ENCODE measurements around the gene FBXO21.

The FBXO21 gene

DNA sequence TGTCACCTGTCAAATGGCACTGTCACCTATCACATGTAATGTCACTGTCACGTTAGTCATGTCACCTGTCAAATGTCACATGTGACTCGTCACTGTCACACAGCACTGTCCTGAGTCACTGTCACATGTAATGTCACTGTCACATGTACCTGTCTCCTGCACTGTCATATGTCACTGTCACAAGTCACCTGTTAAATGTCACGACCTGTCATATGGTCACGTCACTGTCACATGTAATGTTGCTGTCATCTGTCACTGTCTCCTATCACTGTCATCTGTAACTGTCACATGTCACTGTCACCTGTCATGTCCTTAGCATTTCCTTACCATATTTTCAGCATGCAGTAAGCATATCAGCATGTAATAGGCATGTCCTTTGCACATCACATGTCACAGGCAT lies 63.9 kb downstream of the FBXO21 start:
- DNase-seq (ENCODE audit: low read depth, low spot score): no peak
- Histone ChIP-seq H3K9me3 (ENCODE audit: control insufficient read depth, insufficient read depth, low read length) (no peaks in the 10 kb centered on the region), H3K27ac (ENCODE audit: low read length) (no peak overlapping the region), H3K4me1 (ENCODE audit: control insufficient read depth, insufficient read depth, low read length) (no peaks in the 10 kb centered on the region), H3K27me3 (ENCODE audit: control insufficient read depth, insufficient read depth, low read length) (no peaks in the 10 kb centered on the region), H3K4me3 (ENCODE audit: low read length) (no peak overlapping the region), H3K36me3 (ENCODE audit: control insufficient read depth, insufficient read depth, low read length) (no peaks in the 10 kb centered on the region)
- no CpG with 5 or more reads among the region's 4 CpGs for WGBS (ENCODE audit: insufficient coverage, insufficient read length)

DNA sequence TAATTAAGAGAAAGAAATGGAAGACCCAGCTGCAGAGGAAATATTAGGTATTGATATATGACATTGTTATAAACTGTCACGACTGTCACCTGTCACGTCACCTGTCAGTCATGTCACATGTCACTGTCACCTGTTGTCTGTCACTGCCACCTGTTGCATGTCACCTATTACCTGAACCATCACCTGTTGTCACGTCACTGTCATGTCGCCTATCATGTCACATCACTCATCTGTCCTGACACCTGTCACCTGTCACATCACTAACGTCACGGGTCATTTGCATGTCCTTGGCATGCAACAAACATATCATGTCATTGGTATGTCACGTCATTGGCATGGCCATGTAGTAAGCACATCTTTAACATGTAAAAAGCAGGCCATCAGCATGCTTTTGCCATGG lies 64.5 kb downstream of the FBXO21 start:
- no peak overlapping the region for H3K27ac ChIP-seq (ENCODE audit: low read length)
- no peaks in the 10 kb centered on the region for H3K9me3 ChIP-seq (ENCODE audit: control insufficient read depth, insufficient read depth, low read length)
- H3K27me3 ChIP-seq (ENCODE audit: control insufficient read depth, insufficient read depth, low read length): no peaks in the 10 kb centered on the region
- H3K4me1 ChIP-seq (ENCODE audit: control insufficient read depth, insufficient read depth, low read length): no peaks in the 10 kb centered on the region
- H3K4me3 ChIP-seq (ENCODE audit: low read length): no peak overlapping the region
- H3K36me3 ChIP-seq (ENCODE audit: control insufficient read depth, insufficient read depth, low read length): no peaks in the 10 kb centered on the region
- WGBS (ENCODE audit: insufficient coverage, insufficient read length): no CpG with 5 or more reads among the region's 7 CpGs
- DNase-seq (ENCODE audit: low read depth, low spot score): no peak

DNA sequence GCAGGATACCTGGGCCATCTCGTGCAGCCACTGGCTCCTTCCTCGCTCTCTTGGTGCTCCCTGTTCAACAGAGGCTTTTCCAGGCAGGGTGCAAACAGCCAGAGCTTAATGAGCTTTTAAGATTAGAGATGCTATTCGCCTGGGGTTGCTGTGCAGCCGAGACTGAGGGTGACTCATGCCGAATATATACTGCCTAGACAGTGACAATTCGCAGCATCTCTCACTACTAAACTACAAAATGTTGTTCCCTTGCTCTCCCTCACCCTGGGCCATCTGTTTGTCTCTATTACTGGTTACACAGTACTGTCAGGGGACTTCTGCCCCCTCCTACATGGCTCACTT lies 65.0 kb downstream of the FBXO21 start:
- Histone ChIP-seq H3K27ac (ENCODE audit: low read length) (no peak overlapping the region), H3K9me3 (ENCODE audit: control insufficient read depth, insufficient read depth, low read length) (no peaks in the 10 kb centered on the region), H3K36me3 (ENCODE audit: control insufficient read depth, insufficient read depth, low read length) (no peaks in the 10 kb centered on the region), H3K4me1 (ENCODE audit: control insufficient read depth, insufficient read depth, low read length) (no peaks in the 10 kb centered on the region), H3K4me3 (ENCODE audit: low read length) (no peak overlapping the region), H3K27me3 (ENCODE audit: control insufficient read depth, insufficient read depth, low read length) (no peaks in the 10 kb centered on the region)
- no CpG with 5 or more reads among the region's 6 CpGs for WGBS (ENCODE audit: insufficient coverage, insufficient read length)
- no peak for DNase-seq (ENCODE audit: low read depth, low spot score)

DNA sequence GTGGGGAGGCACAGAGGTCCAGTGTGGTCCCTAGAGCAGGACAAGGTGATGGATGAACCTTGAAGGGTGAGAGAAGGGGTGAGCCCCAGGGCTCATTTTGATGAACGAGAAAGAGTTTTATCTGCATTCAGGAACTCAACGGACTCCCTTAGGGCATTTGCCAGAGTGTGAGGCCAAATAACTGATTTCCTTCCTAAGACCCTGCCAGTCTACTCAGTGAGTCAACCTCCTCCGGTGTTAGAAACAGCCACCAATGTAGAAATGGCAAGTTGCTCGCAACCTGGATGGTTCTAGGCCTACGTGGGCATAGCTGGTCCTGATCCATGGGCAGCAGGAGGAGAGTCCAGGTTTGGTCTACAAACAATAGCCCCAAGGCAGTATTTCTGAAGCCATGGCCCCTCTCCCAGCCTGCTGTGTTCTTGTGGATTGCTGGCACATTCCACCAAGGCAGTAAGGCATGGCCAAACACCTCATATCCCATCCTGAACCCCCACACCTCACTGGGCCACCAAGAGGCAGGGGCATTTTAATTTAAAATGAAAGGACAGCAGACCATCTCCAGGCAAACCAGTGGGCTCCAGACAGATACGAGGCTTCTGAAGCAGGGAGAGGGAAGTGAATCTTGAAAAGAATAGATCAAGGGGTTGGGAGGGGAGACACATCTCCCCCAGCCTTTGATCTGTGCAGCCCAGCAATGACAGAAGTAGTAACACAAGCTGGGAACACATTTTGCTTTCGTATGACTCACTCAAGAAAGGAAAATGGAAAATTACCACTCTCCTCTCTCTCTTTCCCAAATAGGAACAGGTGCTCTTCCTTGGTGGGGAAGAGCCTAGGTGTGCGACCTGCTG lies 65.6 kb downstream of the FBXO21 start:
- no peaks in the 10 kb centered on the region for H3K9me3 ChIP-seq (ENCODE audit: control insufficient read depth, insufficient read depth, low read length)
- no peak for DNase-seq (ENCODE audit: low read depth, low spot score)

DNA sequence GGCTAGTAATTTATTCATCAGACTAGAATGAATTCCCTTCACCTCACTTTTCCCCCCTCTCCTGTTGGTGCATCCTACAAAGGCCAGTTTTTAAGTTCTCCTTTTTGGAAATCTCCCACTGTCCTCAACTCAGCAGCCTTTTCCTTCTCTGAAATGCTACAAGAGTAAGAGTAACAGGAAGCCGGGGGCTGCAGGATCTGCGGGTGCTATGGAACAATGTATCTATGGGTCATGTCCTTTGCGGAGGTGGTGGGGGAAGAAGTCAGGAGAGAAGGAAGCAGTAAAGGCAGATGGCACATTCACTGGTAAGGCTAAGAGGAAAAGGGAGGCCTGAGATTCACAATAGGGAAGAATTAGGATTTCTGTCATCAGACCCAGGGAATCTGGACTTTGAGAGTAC lies 68.8 kb downstream of the FBXO21 start:
- no peak for DNase-seq (ENCODE audit: low read depth, low spot score)
- Histone ChIP-seq H3K36me3 (ENCODE audit: control insufficient read depth, insufficient read depth, low read length) (no peaks in the 10 kb centered on the region), H3K27ac (ENCODE audit: low read length) (no peak overlapping the region), H3K4me3 (ENCODE audit: low read length) (no peak overlapping the region), H3K27me3 (ENCODE audit: control insufficient read depth, insufficient read depth, low read length) (no peaks in the 10 kb centered on the region), H3K9me3 (ENCODE audit: control insufficient read depth, insufficient read depth, low read length) (no peaks in the 10 kb centered on the region), H3K4me1 (ENCODE audit: control insufficient read depth, insufficient read depth, low read length) (no peaks in the 10 kb centered on the region)
- WGBS (ENCODE audit: insufficient coverage, insufficient read length): no CpG with 5 or more reads among the region's 3 CpGs

More for the DNA sequence above, 65.6 kb downstream of the FBXO21 start:
- Histone ChIP-seq H3K27me3 (ENCODE audit: control insufficient read depth, insufficient read depth, low read length) (no peaks in the 10 kb centered on the region), H3K4me1 (ENCODE audit: control insufficient read depth, insufficient read depth, low read length) (no peaks in the 10 kb centered on the region), H3K36me3 (ENCODE audit: control insufficient read depth, insufficient read depth, low read length) (no peaks in the 10 kb centered on the region), H3K4me3 (ENCODE audit: low read length) (no peak overlapping the region), H3K27ac (ENCODE audit: low read length) (no peak overlapping the region)
- no CpG with 5 or more reads among the region's 8 CpGs for WGBS (ENCODE audit: insufficient coverage, insufficient read length)

DNA sequence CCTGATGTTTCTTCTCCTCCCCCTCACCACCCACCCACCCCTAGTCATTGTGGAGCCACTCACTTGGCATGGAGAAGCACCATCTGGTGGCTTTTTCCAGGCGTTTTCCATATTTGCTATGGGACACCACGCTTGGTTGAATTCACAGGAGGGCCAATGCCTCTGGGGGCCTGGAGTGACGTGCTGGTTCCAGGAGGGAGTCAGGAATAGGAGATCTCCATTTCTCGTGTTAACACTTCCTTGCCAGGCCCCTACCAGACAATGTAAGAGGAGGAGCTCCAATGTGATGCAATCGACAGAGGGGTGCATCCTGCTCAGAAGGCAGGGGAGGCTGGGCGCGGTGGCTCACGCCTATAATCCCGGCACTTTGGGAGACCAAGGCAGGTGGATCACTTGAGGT lies 69.5 kb downstream of the FBXO21 start:
- H3K9me3 ChIP-seq (ENCODE audit: control insufficient read depth, insufficient read depth, low read length): no peaks in the 10 kb centered on the region
- H3K27ac ChIP-seq (ENCODE audit: low read length): no peak overlapping the region
- no peak overlapping the region for H3K4me3 ChIP-seq (ENCODE audit: low read length)
- H3K36me3 ChIP-seq (ENCODE audit: control insufficient read depth, insufficient read depth, low read length): no peaks in the 10 kb centered on the region
- no peaks in the 10 kb centered on the region for H3K27me3 ChIP-seq (ENCODE audit: control insufficient read depth, insufficient read depth, low read length)
- WGBS (ENCODE audit: insufficient coverage, insufficient read length): no CpG with 5 or more reads among the region's 9 CpGs
- DNase-seq (ENCODE audit: low read depth, low spot score): no peak
- no peaks in the 10 kb centered on the region for H3K4me1 ChIP-seq (ENCODE audit: control insufficient read depth, insufficient read depth, low read length)

DNA sequence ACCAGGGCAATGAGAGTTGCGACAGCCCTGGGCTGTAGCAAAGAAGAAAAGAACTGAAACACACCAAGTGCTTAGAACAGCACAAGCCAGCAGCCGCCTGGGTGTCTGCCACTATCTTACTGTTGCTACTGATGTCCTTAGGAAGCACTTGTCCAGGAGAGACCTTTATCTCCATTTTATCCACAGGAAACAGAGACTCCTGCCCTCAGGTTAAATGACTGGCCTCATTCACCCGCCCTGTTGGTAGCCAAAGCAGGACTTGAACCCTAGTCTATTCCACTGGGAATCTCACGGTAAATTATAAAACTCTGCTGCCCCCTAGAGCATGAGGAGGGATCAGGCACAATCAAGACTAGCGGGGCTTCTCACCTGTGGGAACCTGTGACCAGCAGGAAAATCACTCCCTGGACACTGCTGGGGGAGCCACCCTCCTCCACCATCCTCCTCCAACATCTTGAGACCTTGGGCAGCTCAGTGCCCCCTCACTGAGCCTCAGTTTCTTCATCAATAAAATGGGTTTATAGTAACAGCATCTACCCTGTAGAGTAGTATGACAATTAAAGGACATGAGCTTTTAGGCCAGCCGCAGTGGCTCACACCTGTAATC lies 70.6 kb downstream of the FBXO21 start:
- DNase-seq (ENCODE audit: low read depth, low spot score): peak; percentile 55
- WGBS (ENCODE audit: insufficient coverage, insufficient read length): no CpG with 5 or more reads among the region's 6 CpGs
- Histone ChIP-seq H3K9me3 (ENCODE audit: control insufficient read depth, insufficient read depth, low read length) (no peaks in the 10 kb centered on the region), H3K27me3 (ENCODE audit: control insufficient read depth, insufficient read depth, low read length) (no peaks in the 10 kb centered on the region), H3K4me1 (ENCODE audit: control insufficient read depth, insufficient read depth, low read length) (no peaks in the 10 kb centered on the region), H3K4me3 (ENCODE audit: low read length) (no peak overlapping the region), H3K27ac (ENCODE audit: low read length) (no peak overlapping the region), H3K36me3 (ENCODE audit: control insufficient read depth, insufficient read depth, low read length) (no peaks in the 10 kb centered on the region)

DNA sequence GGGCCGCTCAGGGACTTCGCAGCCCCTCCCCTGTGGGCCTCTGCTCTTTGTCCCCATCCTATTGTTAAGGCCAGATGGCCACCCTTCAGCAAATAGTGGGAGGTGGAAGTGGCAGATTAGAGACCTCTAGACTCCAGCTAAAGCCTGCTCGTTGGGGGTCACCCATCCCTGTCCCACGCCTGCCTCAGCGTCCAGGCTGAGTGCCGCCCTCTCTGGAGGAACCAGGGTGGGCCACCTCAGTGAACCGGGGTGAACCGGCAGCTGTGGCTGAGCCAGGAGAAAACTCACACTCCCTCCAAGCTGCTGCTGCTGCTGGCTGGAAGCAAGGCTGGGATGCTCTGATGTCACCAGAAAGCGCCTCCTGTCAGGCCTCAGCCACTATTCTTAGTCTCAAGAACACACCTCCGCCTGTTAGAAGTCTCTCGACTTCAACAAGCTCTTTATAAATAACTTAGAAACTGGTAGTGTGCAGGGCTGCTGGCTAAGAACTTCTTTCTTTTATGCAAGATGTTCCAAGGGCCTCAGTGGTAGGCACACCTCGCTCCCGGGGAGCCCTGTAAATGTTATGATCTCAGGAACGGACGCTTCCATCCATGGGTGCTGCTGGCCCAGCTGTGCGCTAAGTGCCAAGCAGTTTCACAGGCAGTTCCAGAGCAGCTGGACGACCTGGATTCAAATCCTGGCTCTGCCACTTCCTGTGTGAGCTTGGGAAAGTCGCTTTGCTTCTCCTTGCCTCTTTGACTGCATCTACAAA lies 71.3 kb downstream of the FBXO21 start:
- Histone ChIP-seq H3K27me3 (ENCODE audit: control insufficient read depth, insufficient read depth, low read length) (no peaks in the 10 kb centered on the region), H3K36me3 (ENCODE audit: control insufficient read depth, insufficient read depth, low read length) (no peaks in the 10 kb centered on the region), H3K27ac (ENCODE audit: low read length) (no peak overlapping the region), H3K9me3 (ENCODE audit: control insufficient read depth, insufficient read depth, low read length) (no peaks in the 10 kb centered on the region), H3K4me1 (ENCODE audit: control insufficient read depth, insufficient read depth, low read length) (no peaks in the 10 kb centered on the region), H3K4me3 (ENCODE audit: low read length) (no peak overlapping the region)
- no peak for DNase-seq (ENCODE audit: low read depth, low spot score)
- WGBS (ENCODE audit: insufficient coverage, insufficient read length): no CpG with 5 or more reads among the region's 18 CpGs

DNA sequence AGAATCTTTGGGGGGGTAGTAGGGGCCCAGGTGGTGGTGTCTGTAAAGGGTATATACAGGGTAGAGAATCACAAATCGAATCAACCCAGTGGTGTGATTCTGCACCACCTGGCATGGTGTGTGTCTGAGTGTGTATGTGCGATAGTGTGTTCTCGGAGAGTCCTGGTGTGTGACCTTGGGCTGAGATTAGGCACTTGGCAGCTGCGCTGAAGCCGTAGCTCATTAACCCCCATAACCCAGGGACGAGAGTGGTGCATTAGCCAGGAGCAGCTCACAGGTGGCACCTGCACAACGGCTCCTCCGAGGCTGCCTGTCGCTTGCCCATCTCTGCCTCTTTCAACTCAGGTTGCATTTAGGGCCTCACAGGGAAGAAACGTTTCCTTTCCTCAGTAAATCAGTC lies 75.5 kb downstream of the FBXO21 start:
- H3K4me3 ChIP-seq (ENCODE audit: low read length): no peak overlapping the region
- no peaks in the 10 kb centered on the region for H3K36me3 ChIP-seq (ENCODE audit: control insufficient read depth, insufficient read depth, low read length)
- no peak overlapping the region for H3K27ac ChIP-seq (ENCODE audit: low read length)
- H3K4me1 ChIP-seq (ENCODE audit: control insufficient read depth, insufficient read depth, low read length): peaks cover 4% of the 10 kb centered on the region
- no peaks in the 10 kb centered on the region for H3K9me3 ChIP-seq (ENCODE audit: control insufficient read depth, insufficient read depth, low read length)
- H3K27me3 ChIP-seq (ENCODE audit: control insufficient read depth, insufficient read depth, low read length): no peaks in the 10 kb centered on the region
- no CpG with 5 or more reads among the region's 10 CpGs for WGBS (ENCODE audit: insufficient coverage, insufficient read length)
- no peak for DNase-seq (ENCODE audit: low read depth, low spot score)

DNA sequence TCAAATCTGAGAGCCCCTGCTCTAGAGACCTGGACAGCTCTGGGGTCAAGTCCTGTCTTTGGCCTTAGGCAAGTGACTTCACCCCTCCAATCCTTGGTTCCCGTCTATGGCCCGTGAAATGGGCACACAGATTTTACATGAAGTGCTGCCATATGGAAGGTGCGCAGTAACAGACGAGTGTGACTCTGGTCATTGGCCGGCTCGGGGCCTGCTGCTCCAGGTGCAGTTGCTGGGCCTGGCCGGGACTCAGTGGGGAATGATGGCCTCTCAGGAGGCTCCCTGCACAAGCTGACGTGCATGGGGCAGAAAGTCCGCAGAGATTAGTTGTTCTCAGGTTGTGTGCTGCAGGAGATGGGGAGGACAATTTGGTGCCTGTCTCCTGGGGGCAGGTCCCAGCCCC lies 77.0 kb downstream of the FBXO21 start:
- Histone ChIP-seq H3K4me3 (ENCODE audit: low read length) (no peak overlapping the region), H3K9me3 (ENCODE audit: control insufficient read depth, insufficient read depth, low read length) (no peaks in the 10 kb centered on the region), H3K4me1 (ENCODE audit: control insufficient read depth, insufficient read depth, low read length) (peaks cover 4% of the 10 kb centered on the region), H3K36me3 (ENCODE audit: control insufficient read depth, insufficient read depth, low read length) (no peaks in the 10 kb centered on the region), H3K27ac (ENCODE audit: low read length) (no peak overlapping the region), H3K27me3 (ENCODE audit: control insufficient read depth, insufficient read depth, low read length) (no peaks in the 10 kb centered on the region)
- WGBS (ENCODE audit: insufficient coverage, insufficient read length): no CpG with 5 or more reads among the region's 9 CpGs
- DNase-seq (ENCODE audit: low read depth, low spot score): no peak

All from iPS DF 6.9 (cell line).